GM12878 (cell line): ENCODE results near the gene EPHA2. TPM values are rescaled to one million over a fixed set of nuclear protein-coding genes. Genes with fewer than 3 reads are reported as not detected.

Experiments used
- ATAC-seq: fragments of 200-7000 bp; cut with Tn5 transposase; 3 replicates; pipeline ENCODE4 v1.9.1; 2020; ENCODE audit warnings: mild to moderate bottlenecking, moderate library complexity
- BruUV-seq: library from RNA; stranded (reverse); fragments of 400-500 nt; replicated peaks from 2 replicates; lab custom pipeline; 2021; lab: Mats Ljungman, UMichigan
- CTCF ChIA-PET: fragments of 300-600 bp; sonication (Branson Sonifier 250); formaldehyde crosslinking; extraction: SDS; loops from one replicate; lab custom pipeline; 2021; ENCODE audit warnings: inconsistent platforms; lab: Yijun Ruan, JAX
- POLR2A ChIA-PET: fragments of 350-600 bp; formaldehyde crosslinking; extraction: SDS; loops from one replicate; lab custom pipeline; 2021; ENCODE audit warnings: inconsistent platforms; lab: Charles Lee
- RAD21 ChIA-PET: fragments of 300-600 bp; sonication (Branson Sonifier 250); formaldehyde crosslinking; loops from one replicate; lab custom pipeline; 2023; ENCODE audit warnings: antibody characterized with exemption; ENCODE audit not compliant: unreplicated experiment; lab: Charles Lee
- SMC1A ChIA-PET: fragments of 300-600 bp; sonication (Branson Sonifier 250); formaldehyde crosslinking; loops from one replicate; lab custom pipeline; 2023; ENCODE audit not compliant: unreplicated experiment, uncharacterized antibody; lab: Charles Lee
- DNase-seq: peaks from one replicate; pipeline ENCODE4 v3.0.0-alpha.2; 2011; ENCODE audit warnings: low read depth, low spot score
- FAIRE-seq: peaks from 3 replicates; lab custom pipeline; 2011; peaks lifted over from hg19 to GRCh38; lab: Jason Lieb, UNC
- H2AFZ ChIP-seq: 2 replicates; pipeline ENCODE4 v1.6.0; 2011; ENCODE audit warnings: low read depth, low read length, control low read depth; ENCODE audit not compliant: control insufficient read depth
- H3K27ac ChIP-seq: 2 replicates; pipeline ENCODE4 v1.5.1; 2011; ENCODE audit warnings: control low read depth; ENCODE audit not compliant: control insufficient read depth, insufficient read depth
- H3K27me3 ChIP-seq, 2 experiments: replicated peaks in 1 of 2; 2 replicates each; pipeline versions ENCODE4 v1.6.0 to v1.6.1; 2011; ENCODE audit warnings: low read length in 1 of 2; ENCODE audit not compliant: control insufficient read depth in 2 of 2, insufficient read depth in 2 of 2
- H3K36me3 ChIP-seq, 2 experiments: 2 replicates each; pipeline ENCODE4 v1.5.1; 2011; ENCODE audit warnings: low read length in 1 of 2; ENCODE audit not compliant: control insufficient read depth in 2 of 2, insufficient read depth in 2 of 2
- H3K4me1 ChIP-seq: 2 replicates; pipeline ENCODE4 v1.6.1; 2011; ENCODE audit warnings: mild to moderate bottlenecking, low read length, moderate library complexity, mixed read lengths; ENCODE audit not compliant: control insufficient read depth, insufficient read depth
- H3K4me2 ChIP-seq: 2 replicates; pipeline ENCODE4 v1.6.0; 2011; ENCODE audit warnings: control low read depth; ENCODE audit not compliant: control insufficient read depth, insufficient read depth
- H3K4me3 ChIP-seq: fragments of 200-600 bp; sonication (generic); 2 replicates; pipeline ENCODE4 v1.5.1; 2016
- H3K79me2 ChIP-seq: 2 replicates; pipeline ENCODE4 v1.6.0; 2011; ENCODE audit warnings: low read length; ENCODE audit not compliant: control insufficient read depth, insufficient read depth
- H3K9ac ChIP-seq: 2 replicates; pipeline ENCODE4 v1.8.0; 2011; ENCODE audit warnings: low read length, control low read depth, mixed read lengths; ENCODE audit not compliant: control insufficient read depth, insufficient read depth
- H3K9me3 ChIP-seq: replicated peaks from 3 replicates; pipeline ENCODE4 v1.5.1; 2011; ENCODE audit warnings: mild to moderate bottlenecking, low read length; ENCODE audit not compliant: control insufficient read depth, insufficient read depth
- H4K20me1 ChIP-seq: 2 replicates; pipeline ENCODE4 v1.6.0; 2011; ENCODE audit not compliant: control insufficient read depth, insufficient read depth
- BRCA1 ChIP-seq: IDR thresholded peaks from 2 replicates; pipeline ENCODE4 v1.6.1; 2011; ENCODE audit warnings: low read depth, low read length, improper control_type of control experiment
- CREB1 ChIP-seq: IDR thresholded peaks from 2 replicates; pipeline ENCODE4 v1.6.1; 2012; ENCODE audit warnings: low read depth, mild to moderate bottlenecking, inconsistent platforms
- LARP7 ChIP-seq: fragments of 450-650 bp; IDR thresholded peaks from 2 replicates; pipeline ENCODE4 v1.6.1; 2017; ENCODE audit warnings: mild to moderate bottlenecking
- POLR2AphosphoS2 ChIP-seq: IDR thresholded peaks from 2 replicates; pipeline ENCODE4 v1.6.1; 2011; ENCODE audit warnings: low read depth, mild to moderate bottlenecking, low read length, improper control_type of control experiment, moderate library complexity
- RB1 ChIP-seq: fragments of 450-650 bp; formaldehyde crosslinking; IDR thresholded peaks from 2 replicates; pipeline ENCODE4 v1.6.1; 2017; ENCODE audit warnings: mild to moderate bottlenecking, borderline replicate concordance
- SPI1 ChIP-seq: IDR thresholded peaks from 2 replicates; pipeline ENCODE4 v1.6.1; 2011; ENCODE audit warnings: low read depth, mild to moderate bottlenecking, low read length, moderate library complexity, borderline replicate concordance; ENCODE audit not compliant: insufficient read depth
- TCF3 ChIP-seq: IDR thresholded peaks from 2 replicates; pipeline ENCODE4 v1.6.1; 2012; ENCODE audit warnings: low read depth, mild to moderate bottlenecking, low read length, borderline replicate concordance; ENCODE audit not compliant: insufficient read depth
- ZNF207 ChIP-seq: fragments of 450-650 bp; IDR thresholded peaks from 2 replicates; pipeline ENCODE4 v1.6.1; 2014; ENCODE audit warnings: antibody characterized with exemption, mild to moderate bottlenecking, borderline replicate concordance
- WGBS: methylation state at CpG from one replicate; pipeline ENCODE4 v1.1.6; 2016; ENCODE audit warnings: low lambda C conversion rate; ENCODE audit not compliant: insufficient replicate concordance, insufficient coverage; ENCODE audit errors: missing lambda C conversion rate; 5-methylcytosine and 5-hydroxymethylcytosine counted together
- in situ Hi-C: fragments of 300-500 bp; cut with MboI; formaldehyde crosslinking; loops from 9 replicates; pipeline ENCODE4 v1.14.3; 2018; ENCODE audit warnings: mixed read lengths
- intact Hi-C: fragments of 100-400 bp; cut with micrococcal nuclease; formaldehyde crosslinking; loops from one replicate; pipeline ENCODE4 v1.14.2; 2022; ENCODE audit not compliant: unreplicated experiment
- polyA plus RNA-seq, 11 experiments: library from polyadenylated mRNA; depleted of rRNA in 4 of 11; unstranded in 6 of 11; stranded (reverse) in 5 of 11; fragments of >200 nt; fragmentation: Nextera tagmentation in 4 of 11; fragmentation: Illumina TruSeq in 1 of 11; extraction: Ambion mirVana in 4 of 11; extraction: Trizol in 1 of 11; gene quantifications; 1 replicate in 1 of 11; 2 replicates in 10 of 11; pipeline versions ENCODE4 v1.2.1 to v1.2.3, GENCODE V29; 2011 to 2016; ENCODE audit warnings: inconsistent platforms in 2 of 11, missing spikeins in 2 of 11, low read depth in 1 of 11
- total RNA-seq, 4 experiments: library from RNA; depleted of rRNA in 3 of 4; stranded (reverse); fragments of >200 nt in 3 of 4; fragmentation: Illumina TruSeq in 1 of 4; extraction: Trizol in 1 of 4; gene quantifications; 2 replicates each; pipeline versions ENCODE4 v1.2.1 to v1.2.3, GENCODE V29; 2013 to 2021
- TF ChIP-seq, protein P1 (sequence below): fragments of 450-650 bp; formaldehyde crosslinking; IDR thresholded peaks from 2 replicates; pipeline ENCODE4 v1.4.0; 2020; ENCODE audit warnings: mild to moderate bottlenecking, moderate library complexity

EPHA2 gene
- total and polyA plus RNA-seq, 10 of the 15 experiments (the other 5 are each of a cell fraction or from before 2014, with no cell fraction given) = 0.04 to 0.51 (median 0.23) TPM; not detected in 2

DNA sequence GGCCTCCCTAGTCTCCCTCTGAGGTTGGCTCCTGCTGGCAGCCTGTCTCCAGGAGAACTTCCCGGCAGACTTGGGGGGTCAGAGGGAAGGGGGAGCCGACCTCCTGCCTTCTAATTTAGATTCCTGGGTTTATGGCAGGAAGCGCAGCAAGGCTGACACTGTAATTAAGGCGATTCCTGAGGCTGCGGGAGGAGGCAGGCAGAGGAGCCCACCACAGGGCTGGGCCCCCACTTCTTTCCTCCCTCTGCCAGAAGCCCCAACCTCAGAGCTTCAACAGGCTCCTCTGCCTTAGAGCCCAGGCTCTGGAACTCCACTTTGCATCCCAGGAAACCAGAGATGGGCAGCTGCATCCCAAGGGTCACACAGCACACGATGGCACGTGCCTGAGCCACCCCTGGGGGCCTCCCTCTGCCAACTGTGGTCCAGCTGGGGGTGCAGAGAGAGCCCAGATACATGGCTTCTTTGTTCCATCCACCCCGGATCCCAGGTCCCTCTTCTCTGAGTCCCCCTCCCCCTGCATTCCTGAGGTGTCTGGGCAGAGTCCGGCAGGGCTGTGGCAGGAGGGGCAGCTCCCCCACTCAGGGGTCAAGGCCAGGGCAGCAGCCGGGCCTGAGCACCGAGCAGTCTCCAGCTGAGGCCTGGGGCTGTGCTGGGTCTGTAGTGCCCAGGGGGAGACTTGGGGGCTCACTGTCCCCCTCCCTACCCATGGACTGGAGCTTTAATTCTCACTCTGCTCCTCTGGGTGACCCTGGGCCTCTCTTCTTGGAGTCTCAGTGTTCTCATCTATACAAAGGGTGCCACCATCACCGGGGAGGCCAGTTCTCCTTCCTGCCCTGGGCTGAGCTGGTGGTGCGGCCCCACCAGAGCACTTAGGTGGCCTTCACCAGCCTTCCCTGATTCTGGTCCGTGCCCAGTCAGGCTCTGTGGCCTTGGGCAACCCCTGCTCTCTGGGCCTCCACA, 43.0 kb downstream of the EPHA2 start (continued):
- TF ChIP-seq, protein P1, sequence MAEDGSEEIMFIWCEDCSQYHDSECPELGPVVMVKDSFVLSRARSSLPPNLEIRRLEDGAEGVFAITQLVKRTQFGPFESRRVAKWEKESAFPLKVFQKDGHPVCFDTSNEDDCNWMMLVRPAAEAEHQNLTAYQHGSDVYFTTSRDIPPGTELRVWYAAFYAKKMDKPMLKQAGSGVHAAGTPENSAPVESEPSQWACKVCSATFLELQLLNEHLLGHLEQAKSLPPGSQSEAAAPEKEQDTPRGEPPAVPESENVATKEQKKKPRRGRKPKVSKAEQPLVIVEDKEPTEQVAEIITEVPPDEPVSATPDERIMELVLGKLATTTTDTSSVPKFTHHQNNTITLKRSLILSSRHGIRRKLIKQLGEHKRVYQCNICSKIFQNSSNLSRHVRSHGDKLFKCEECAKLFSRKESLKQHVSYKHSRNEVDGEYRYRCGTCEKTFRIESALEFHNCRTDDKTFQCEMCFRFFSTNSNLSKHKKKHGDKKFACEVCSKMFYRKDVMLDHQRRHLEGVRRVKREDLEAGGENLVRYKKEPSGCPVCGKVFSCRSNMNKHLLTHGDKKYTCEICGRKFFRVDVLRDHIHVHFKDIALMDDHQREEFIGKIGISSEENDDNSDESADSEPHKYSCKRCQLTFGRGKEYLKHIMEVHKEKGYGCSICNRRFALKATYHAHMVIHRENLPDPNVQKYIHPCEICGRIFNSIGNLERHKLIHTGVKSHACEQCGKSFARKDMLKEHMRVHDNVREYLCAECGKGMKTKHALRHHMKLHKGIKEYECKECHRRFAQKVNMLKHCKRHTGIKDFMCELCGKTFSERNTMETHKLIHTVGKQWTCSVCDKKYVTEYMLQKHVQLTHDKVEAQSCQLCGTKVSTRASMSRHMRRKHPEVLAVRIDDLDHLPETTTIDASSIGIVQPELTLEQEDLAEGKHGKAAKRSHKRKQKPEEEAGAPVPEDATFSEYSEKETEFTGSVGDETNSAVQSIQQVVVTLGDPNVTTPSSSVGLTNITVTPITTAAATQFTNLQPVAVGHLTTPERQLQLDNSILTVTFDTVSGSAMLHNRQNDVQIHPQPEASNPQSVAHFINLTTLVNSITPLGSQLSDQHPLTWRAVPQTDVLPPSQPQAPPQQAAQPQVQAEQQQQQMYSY (CRISPR knock-in tag) = no peak

DNA sequence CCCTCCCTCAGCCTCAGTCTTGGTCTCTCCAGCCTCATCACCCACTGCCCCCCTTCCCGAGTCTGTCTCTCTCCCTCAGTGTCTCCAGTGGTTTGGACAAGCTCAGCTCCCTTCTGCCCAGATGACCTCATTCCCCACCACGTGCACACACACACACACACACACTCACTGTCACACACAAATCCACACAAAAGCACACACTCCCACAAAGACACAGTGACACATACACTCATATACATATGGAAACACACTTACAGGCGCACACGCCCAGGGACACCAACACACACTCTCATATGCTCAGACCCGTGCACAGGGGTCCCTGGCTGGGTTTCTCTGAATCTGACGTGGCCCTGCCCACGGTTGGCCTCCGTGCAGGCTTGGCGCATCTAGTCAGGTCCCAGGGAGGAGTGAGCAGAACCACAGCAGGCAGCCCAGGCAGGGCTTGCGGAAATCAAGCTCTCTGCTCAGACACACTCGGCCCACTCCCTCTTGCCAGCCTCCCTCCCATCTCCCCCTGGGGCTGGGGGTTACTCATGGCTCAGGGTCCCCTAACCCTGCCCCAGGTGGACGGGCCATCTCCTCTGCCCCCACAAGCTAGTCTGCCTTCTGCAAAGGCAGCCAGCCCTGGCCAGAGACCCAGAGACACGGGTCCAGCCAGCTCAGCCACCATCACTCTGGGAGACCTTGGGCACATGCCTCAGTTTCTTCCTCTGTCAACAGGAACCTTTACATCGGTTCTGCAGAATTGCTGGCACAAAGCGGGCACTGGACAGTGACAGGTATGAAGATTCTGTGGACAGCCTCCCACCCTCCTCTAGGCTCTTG, 43.9 kb downstream of the EPHA2 start:
- FAIRE-seq (no peak), ATAC-seq (no peak), DNase-seq (no peak)
- Histone ChIP-seq H3K4me1 (no peaks in the 10 kb centered on the region), H3K4me2 (no peak overlapping the region), H4K20me1 (no peaks in the 10 kb centered on the region), H3K9ac (no peak overlapping the region), H2AFZ (no peak overlapping the region), H3K79me2 (no peaks in the 10 kb centered on the region), H3K4me3 (no peak overlapping the region), H3K36me3 (no peaks in the 10 kb centered on the region), H3K27ac (no peak overlapping the region), H3K9me3 (peaks cover 4% of the 10 kb centered on the region; the same call in 1 of the 3 replicates), H3K27me3 (peaks cover 0 to 4% of the 10 kb centered on the region in 2 experiments; a peak in 3 of 4 replicates)
- in situ Hi-C loops (no loop called here), intact Hi-C loops (no loop called here)
- POLR2A ChIA-PET = no interaction called here
- BruUV-seq = no TSS peak
- RAD21 ChIA-PET = interaction anchor here (1.2 to 1.5 kb wide), 2 partner anchors 29 to 77 kb away, joined by 3 read pairs; no protein-coding TSS in a partner anchor
- 21% methylated on average over 14 of the region's 15 CpGs for WGBS
- TF ChIP-seq BRCA1 (no peak), SPI1 (no peak), TCF3 (no peak), POLR2AphosphoS2 (no peak), RB1 (no peak), CREB1 (no peak), LARP7 (no peak), ZNF207 (no peak)
- SMC1A ChIA-PET = no interaction called here
- CTCF ChIA-PET = no interaction called here
